HCT116 (cell line): ENCODE data around the gene IL36RN. TPM values are rescaled to one million over a fixed set of nuclear protein-coding genes. Genes with fewer than 3 reads are reported as not detected.

ENCODE experiments used
- ATAC-seq: fragments of 200-7000 bp; cut with Tn5 transposase; 2 replicates; pipeline ENCODE4 v1.9.1; 2020; ENCODE audit warnings: mild to moderate bottlenecking, moderate library complexity
- BruUV-seq: library from RNA; stranded (reverse); fragments of 400-500 nt; replicated peaks from 2 replicates; lab custom pipeline; 2021; lab: Mats Ljungman, UMichigan
- CTCF ChIA-PET: fragments of 300-600 bp; sonication (Branson Sonifier 250); formaldehyde crosslinking; loops from one replicate; lab custom pipeline; 2021; ENCODE audit warnings: antibody characterized with exemption; lab: Charles Lee
- POLR2A ChIA-PET: fragments of 300-600, 350-600 bp; sonication (Branson Sonifier 250); formaldehyde crosslinking; loops from one replicate; lab custom pipeline; 2021; ENCODE audit warnings: antibody characterized with exemption; lab: Charles Lee
- RAD21 ChIA-PET, 2 experiments: fragments of 300-600 bp; sonication (Branson Sonifier 250); formaldehyde crosslinking; loops; one replicate each; lab custom pipeline; 2023; ENCODE audit warnings: low total read pairs in 2 of 2; ENCODE audit not compliant: uncharacterized antibody in 2 of 2, unreplicated experiment in 2 of 2, low non-redundant PET in 1 of 2; lab: Charles Lee
- DNase-seq: peaks from one replicate; pipeline ENCODE4 v3.0.0-alpha.2; 2010; ENCODE audit warnings: low read depth, low spot score
- H2AFZ ChIP-seq: fragments of 200-600 bp; shearing (Covaris generic), sonication (generic); 2 replicates; pipeline ENCODE4 v1.6.1; 2017; ENCODE audit warnings: low read depth, mixed run types, mixed read lengths, antibody characterized with exemption, low read length; ENCODE audit not compliant: poor library complexity, severe bottlenecking
- H3K27ac ChIP-seq: 2 replicates; pipeline ENCODE4 v1.5.1; 2012; ENCODE audit warnings: low read depth, low read length
- H3K27me3 ChIP-seq: fragments of 200-600 bp; sonication (generic); 2 replicates; pipeline ENCODE4 v1.6.1; 2016; ENCODE audit warnings: mixed run types, low read length, mixed read lengths; ENCODE audit not compliant: insufficient read depth
- H3K36me3 ChIP-seq, 2 experiments: fragments of 200-500 bp in 1 of 2; fragments of 200-600 bp in 1 of 2; sonication (Bioruptor generic) in 1 of 2; sonication (generic) in 1 of 2; 2 replicates each; pipeline versions ENCODE4 v1.5.1 to v1.6.1; 2014 to 2016; ENCODE audit warnings: low read length in 2 of 2, inconsistent platforms in 1 of 2, mixed read lengths in 1 of 2, mixed run types in 1 of 2; ENCODE audit not compliant: insufficient read depth in 2 of 2, control insufficient read depth in 1 of 2
- H3K4me1 ChIP-seq, 2 experiments: fragments of 200-600 bp in 1 of 2; sonication (generic) in 1 of 2; 2 replicates each; pipeline versions ENCODE4 v1.5.1 to v1.6.1; 2012 to 2017; ENCODE audit warnings: low read length in 2 of 2, inconsistent platforms in 1 of 2, mild to moderate bottlenecking in 1 of 2, mixed read lengths in 1 of 2, mixed run types in 1 of 2, moderate library complexity in 1 of 2; ENCODE audit not compliant: insufficient read depth in 2 of 2, control insufficient read depth in 1 of 2
- H3K4me2 ChIP-seq: fragments of 200-600 bp; sonication (generic); 2 replicates; pipeline ENCODE4 v1.6.1; 2017; ENCODE audit warnings: mixed run types, low read length, mixed read lengths
- H3K4me3 ChIP-seq, 2 experiments: fragments of 200-600 bp in 1 of 2; sonication (generic) in 1 of 2; replicated peaks in 1 of 2; 2 replicates each; pipeline ENCODE4 v1.5.1; 2011 to 2016; ENCODE audit warnings: low read length in 2 of 2, control low read depth in 1 of 2, low read depth in 1 of 2, mild to moderate bottlenecking in 1 of 2, mixed read lengths in 1 of 2, mixed run types in 1 of 2
- H3K79me2 ChIP-seq: fragments of 200-600 bp; sonication (generic); 2 replicates; pipeline ENCODE4 v1.6.1; 2017; ENCODE audit warnings: mild to moderate bottlenecking, mixed run types, low read length, moderate library complexity, mixed read lengths; ENCODE audit not compliant: insufficient read depth
- H3K9ac ChIP-seq: fragments of 200-600 bp; sonication (generic); 2 replicates; pipeline ENCODE4 v1.6.1; 2016; ENCODE audit warnings: low read length, mixed read lengths
- H3K9me2 ChIP-seq: fragments of 200-600 bp; sonication (generic), shearing (Covaris generic); 2 replicates; pipeline ENCODE4 v1.6.1; 2017; ENCODE audit warnings: mixed run types, mild to moderate bottlenecking, moderate library complexity; ENCODE audit not compliant: insufficient read depth
- H3K9me3 ChIP-seq, 2 experiments: fragments of 200-500 bp in 1 of 2; fragments of 200-600 bp in 1 of 2; sonication (Bioruptor generic) in 1 of 2; sonication (generic) in 1 of 2; 2 replicates each; pipeline ENCODE4 v1.6.1; 2014 to 2017; ENCODE audit warnings: low read length in 2 of 2, mixed read lengths in 2 of 2, inconsistent platforms in 1 of 2, low read depth in 1 of 2, mild to moderate bottlenecking in 1 of 2, mixed run types in 1 of 2, moderate library complexity in 1 of 2; ENCODE audit not compliant: control insufficient read depth in 1 of 2, insufficient read depth in 1 of 2
- H4K20me1 ChIP-seq: fragments of 200-600 bp; sonication (generic), shearing (Covaris generic); 2 replicates; pipeline ENCODE4 v1.6.1; 2017; ENCODE audit warnings: mixed run types, mild to moderate bottlenecking, moderate library complexity; ENCODE audit not compliant: insufficient read depth
- ATF3 ChIP-seq: IDR thresholded peaks from 2 replicates; pipeline ENCODE4 v1.6.1; 2012
- CEBPB ChIP-seq: IDR thresholded peaks from 2 replicates; pipeline ENCODE4 v1.6.1; 2012; ENCODE audit warnings: low read depth
- FOSL1 ChIP-seq: IDR thresholded peaks from 2 replicates; pipeline ENCODE4 v1.6.1; 2012; ENCODE audit warnings: low read depth
- POLR2AphosphoS5 ChIP-seq: IDR thresholded peaks from 2 replicates; pipeline ENCODE4 v1.6.1; 2011; ENCODE audit warnings: mild to moderate bottlenecking, low read depth, low read length, moderate library complexity
- REST ChIP-seq: IDR thresholded peaks from 2 replicates; pipeline ENCODE4 v1.6.1; 2012; ENCODE audit warnings: low read depth
- SP1 ChIP-seq: IDR thresholded peaks from 2 replicates; pipeline ENCODE4 v1.6.1; 2012; ENCODE audit warnings: low read depth
- SRF ChIP-seq: IDR thresholded peaks from 2 replicates; pipeline ENCODE4 v1.6.1; 2012; ENCODE audit warnings: low read depth
- YY1 ChIP-seq: IDR thresholded peaks from 2 replicates; pipeline ENCODE4 v1.6.1; 2011; ENCODE audit warnings: low read length, low read depth, moderate library complexity, mild to moderate bottlenecking; ENCODE audit not compliant: insufficient replicate concordance; ENCODE audit errors: extremely low read depth
- ZFX ChIP-seq: fragments of 450-650 bp; IDR thresholded peaks from 2 replicates; pipeline ENCODE4 v1.6.1; 2017
- ZNF274 ChIP-seq: fragments of 200-500 bp; sonication (Bioruptor generic); IDR thresholded peaks from 2 replicates; pipeline ENCODE4 v1.6.1; 2014; ENCODE audit warnings: mild to moderate bottlenecking, low read depth, low read length, inconsistent platforms
- intact Hi-C: fragments of 100-400 bp; cut with micrococcal nuclease; formaldehyde crosslinking; loops from 2 replicates; pipeline ENCODE4 v1.10.0; 2022
- total RNA-seq: library from RNA; stranded (reverse); gene quantifications from one replicate; pipeline ENCODE4 v1.2.1, GENCODE V29; 2021; ENCODE audit not compliant: unreplicated experiment
- TF ChIP-seq, protein P1 (sequence below): IDR thresholded peaks from 2 replicates; pipeline ENCODE4 v1.6.1; 2011; ENCODE audit warnings: mild to moderate bottlenecking, low read length, moderate library complexity; ENCODE audit not compliant: insufficient replicate concordance; ENCODE audit errors: extremely low read depth
- TF ChIP-seq, protein P2 (sequence below), 3 experiments: fragments of 200-600 bp in 1 of 3; sonication (generic) in 1 of 3; IDR thresholded peaks in 2 of 3; conservative IDR thresholded peaks in 1 of 3; 2 replicates each; pipeline ENCODE4 v1.5.1; 2012 to 2017; ENCODE audit warnings: low read depth in 2 of 3, low read length in 2 of 3, antibody characterized with exemption in 1 of 3, borderline replicate concordance in 1 of 3, control low read depth in 1 of 3, mild to moderate bottlenecking in 1 of 3, mixed read lengths in 1 of 3, mixed run types in 1 of 3, moderate library complexity in 1 of 3; ENCODE audit not compliant: insufficient read depth in 1 of 3

Gene IL36RN
- total RNA-seq, 1 experiment from 2014 or later, result not detected

DNA sequence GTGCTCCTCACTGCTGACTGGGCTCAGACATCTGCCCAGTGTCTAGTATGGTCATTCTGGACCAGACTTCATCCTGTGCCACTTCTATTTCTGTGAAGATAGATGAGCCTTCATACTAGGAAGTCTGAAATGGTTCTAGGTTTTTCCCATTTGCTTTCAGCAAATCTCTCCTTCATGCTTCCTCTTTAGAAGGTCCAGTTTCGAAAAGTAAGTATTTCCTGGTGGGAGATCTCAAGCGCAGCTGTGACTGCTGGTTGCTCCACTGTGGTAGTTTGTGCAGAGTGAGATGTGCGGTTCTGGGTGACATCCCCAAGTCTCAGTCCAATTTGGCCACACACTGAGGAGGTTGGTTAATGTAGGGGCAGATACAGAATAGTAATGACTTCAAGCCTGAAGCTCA, 20.7 kb upstream of the IL36RN start (continued):
- TF ChIP-seq, protein P1, sequence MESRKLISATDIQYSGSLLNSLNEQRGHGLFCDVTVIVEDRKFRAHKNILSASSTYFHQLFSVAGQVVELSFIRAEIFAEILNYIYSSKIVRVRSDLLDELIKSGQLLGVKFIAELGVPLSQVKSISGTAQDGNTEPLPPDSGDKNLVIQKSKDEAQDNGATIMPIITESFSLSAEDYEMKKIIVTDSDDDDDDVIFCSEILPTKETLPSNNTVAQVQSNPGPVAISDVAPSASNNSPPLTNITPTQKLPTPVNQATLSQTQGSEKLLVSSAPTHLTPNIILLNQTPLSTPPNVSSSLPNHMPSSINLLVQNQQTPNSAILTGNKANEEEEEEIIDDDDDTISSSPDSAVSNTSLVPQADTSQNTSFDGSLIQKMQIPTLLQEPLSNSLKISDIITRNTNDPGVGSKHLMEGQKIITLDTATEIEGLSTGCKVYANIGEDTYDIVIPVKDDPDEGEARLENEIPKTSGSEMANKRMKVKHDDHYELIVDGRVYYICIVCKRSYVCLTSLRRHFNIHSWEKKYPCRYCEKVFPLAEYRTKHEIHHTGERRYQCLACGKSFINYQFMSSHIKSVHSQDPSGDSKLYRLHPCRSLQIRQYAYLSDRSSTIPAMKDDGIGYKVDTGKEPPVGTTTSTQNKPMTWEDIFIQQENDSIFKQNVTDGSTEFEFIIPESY, result no peak

DNA sequence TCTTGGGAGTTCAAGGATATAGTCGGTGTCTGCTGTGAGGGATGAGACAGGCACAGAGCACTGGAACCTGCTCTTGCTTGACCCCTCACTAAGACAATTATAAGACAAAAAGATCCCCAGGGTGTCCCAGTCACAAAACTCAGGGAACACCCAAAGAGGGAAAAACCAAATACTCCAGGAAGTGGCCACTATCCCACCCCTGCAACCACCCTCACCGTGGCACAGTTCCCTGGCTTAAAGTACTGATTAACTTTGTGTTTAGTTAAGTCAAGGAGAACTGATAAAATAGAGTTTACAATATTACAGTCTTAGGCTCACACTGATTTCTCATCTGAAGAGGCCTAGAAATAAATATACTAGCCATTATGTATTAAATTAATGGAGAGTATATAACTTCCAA, 19.8 kb upstream of the IL36RN start:
- no peak for DNase-seq
- no peaks in the 10 kb centered on the region for H3K9me3 ChIP-seq
- RAD21 ChIA-PET, result no interaction called here
- BruUV-seq, result no TSS peak
- POLR2A ChIA-PET, result no interaction called here
- ATAC-seq, result no peak
- H3K4me3 ChIP-seq, result no peak overlapping the region
- peaks cover 7% of the 10 kb centered on the region; the same call in 1 of the 2 replicates for H3K27me3 ChIP-seq
- no peak overlapping the region for H3K27ac ChIP-seq
- no peaks in the 10 kb centered on the region for H3K36me3 ChIP-seq
- no peak overlapping the region for H3K4me2 ChIP-seq
- TF ChIP-seq POLR2AphosphoS5 (no peak), SRF (no peak), CEBPB (no peak), FOSL1 (no peak), ATF3 (no peak), ZFX (no peak), ZNF274 (no peak), REST (no peak), YY1 (no peak), SP1 (no peak)
- TF ChIP-seq, protein P2, sequence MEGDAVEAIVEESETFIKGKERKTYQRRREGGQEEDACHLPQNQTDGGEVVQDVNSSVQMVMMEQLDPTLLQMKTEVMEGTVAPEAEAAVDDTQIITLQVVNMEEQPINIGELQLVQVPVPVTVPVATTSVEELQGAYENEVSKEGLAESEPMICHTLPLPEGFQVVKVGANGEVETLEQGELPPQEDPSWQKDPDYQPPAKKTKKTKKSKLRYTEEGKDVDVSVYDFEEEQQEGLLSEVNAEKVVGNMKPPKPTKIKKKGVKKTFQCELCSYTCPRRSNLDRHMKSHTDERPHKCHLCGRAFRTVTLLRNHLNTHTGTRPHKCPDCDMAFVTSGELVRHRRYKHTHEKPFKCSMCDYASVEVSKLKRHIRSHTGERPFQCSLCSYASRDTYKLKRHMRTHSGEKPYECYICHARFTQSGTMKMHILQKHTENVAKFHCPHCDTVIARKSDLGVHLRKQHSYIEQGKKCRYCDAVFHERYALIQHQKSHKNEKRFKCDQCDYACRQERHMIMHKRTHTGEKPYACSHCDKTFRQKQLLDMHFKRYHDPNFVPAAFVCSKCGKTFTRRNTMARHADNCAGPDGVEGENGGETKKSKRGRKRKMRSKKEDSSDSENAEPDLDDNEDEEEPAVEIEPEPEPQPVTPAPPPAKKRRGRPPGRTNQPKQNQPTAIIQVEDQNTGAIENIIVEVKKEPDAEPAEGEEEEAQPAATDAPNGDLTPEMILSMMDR (IDR thresholded peaks at IDR 0.05 in 2 of 3, conservative IDR thresholded peaks at IDR 0.05 in 1 of 3; ENCODE audit: borderline replicate concordance in 1 of 3, insufficient read depth in 1 of 3, low read depth in 2 of 3, low read length in 2 of 3), result no peak
- TF ChIP-seq, protein P1, result no peak
- no peaks in the 10 kb centered on the region for H3K79me2 ChIP-seq
- no peak overlapping the region for H2AFZ ChIP-seq
- no peaks in the 10 kb centered on the region for H4K20me1 ChIP-seq
- H3K9ac ChIP-seq, result no peak overlapping the region
- H3K9me2 ChIP-seq, result no peaks in the 10 kb centered on the region
- intact Hi-C loops, result no loop called here
- CTCF ChIA-PET, result no interaction called here
- no peaks in the 10 kb centered on the region for H3K4me1 ChIP-seq
